ENCODE results near the gene USP7. TPM values are rescaled to one million over a fixed set of nuclear protein-coding genes. Genes with fewer than 3 reads are reported as not detected.

Gene USP7
- total RNA-seq, 3 donors from 2014 or later: 125 to 144 (median 130) TPM

- ATAC-seq (no peak), DNase-seq (no peak)
- no peak for TF ChIP-seq CTCF (IDR thresholded peaks at IDR 0.05)
- intact Hi-C loops (cut with DNase I, micrococcal nuclease): no loop called here
- peaks cover 8% of the 10 kb centered on the region for H3K36me3 ChIP-seq (ENCODE audit: low read depth)
- H3K9me3 ChIP-seq: no peaks in the 10 kb centered on the region
- H3K4me3 ChIP-seq: no peak overlapping the region
- H3K4me1 ChIP-seq (ENCODE audit: low read depth): peaks cover 16% of the 10 kb centered on the region
Measured at GRCh38 chr16:8916541-8917225, 47.0 kb downstream of the USP7 start.

GRCh38 chr16:8915722-8916301 lies 47.9 kb downstream of the USP7 start:
- ATAC-seq: no peak
- no peak for DNase-seq
- Histone ChIP-seq H3K4me1 (ENCODE audit: low read depth) (peaks cover 25% of the 10 kb centered on the region), H3K9me3 (no peaks in the 10 kb centered on the region), H3K36me3 (ENCODE audit: low read depth) (peaks cover 8% of the 10 kb centered on the region), H3K4me3 (no peak overlapping the region)
- no peak for TF ChIP-seq CTCF (IDR thresholded peaks at IDR 0.05)
- intact Hi-C loops (cut with DNase I, micrococcal nuclease): no loop called here

GRCh38 chr16:8914098-8914497 lies 49.6 kb downstream of the USP7 start:
- TF ChIP-seq CTCF (IDR thresholded peaks at IDR 0.05): no peak
- Histone ChIP-seq H3K9me3 (no peaks in the 10 kb centered on the region), H3K4me1 (ENCODE audit: low read depth) (peaks cover 30% of the 10 kb centered on the region), H3K4me3 (no peak overlapping the region), H3K36me3 (ENCODE audit: low read depth) (peaks cover 15% of the 10 kb centered on the region)
- intact Hi-C loops (cut with DNase I, micrococcal nuclease): no loop called here
- DNase-seq (no peak), ATAC-seq (no peak)

GRCh38 chr16:8912793-8913192 lies 50.9 kb downstream of the USP7 start:
- intact Hi-C loops (cut with DNase I, micrococcal nuclease): no loop called here
- H3K4me3 ChIP-seq: no peak overlapping the region
- TF ChIP-seq CTCF (IDR thresholded peaks at IDR 0.05): no peak
- ATAC-seq (no peak), DNase-seq (no peak)
- peaks cover 15% of the 10 kb centered on the region for H3K36me3 ChIP-seq (ENCODE audit: low read depth)
- peaks cover 37% of the 10 kb centered on the region for H3K4me1 ChIP-seq (ENCODE audit: low read depth)
- H3K9me3 ChIP-seq: no peaks in the 10 kb centered on the region

GRCh38 chr16:8910811-8911210 lies 52.9 kb downstream of the USP7 start:
- ATAC-seq (peak; percentile 6), DNase-seq (no peak)
- Histone ChIP-seq H3K9me3 (no peaks in the 10 kb centered on the region), H3K4me3 (no peak overlapping the region), H3K4me1 (ENCODE audit: low read depth) (peaks cover 37% of the 10 kb centered on the region), H3K36me3 (ENCODE audit: low read depth) (peaks cover 15% of the 10 kb centered on the region)
- TF ChIP-seq CTCF (IDR thresholded peaks at IDR 0.05): no peak
- intact Hi-C loops (cut with DNase I, micrococcal nuclease): no loop called here

Data from mucosa of descending colon (tissue), 3 donors.